NCI-H526 (cell line): ENCODE measurements around the gene OPRL1.
A peak's percentile ranks its signal among the peaks of the same experiment; 100 is the strongest.
"Not testable (repeated sequence)": the region's sequence is repeated elsewhere in the genome, so short reads cannot be mapped to it uniquely, and the experiment has no call there.

Experiments
- DNase-seq, 2 experiments: peaks; one replicate each; lab custom pipeline; 2025; lab: John Stamatoyannopoulos, UW

OPRL1 gene

DNA sequence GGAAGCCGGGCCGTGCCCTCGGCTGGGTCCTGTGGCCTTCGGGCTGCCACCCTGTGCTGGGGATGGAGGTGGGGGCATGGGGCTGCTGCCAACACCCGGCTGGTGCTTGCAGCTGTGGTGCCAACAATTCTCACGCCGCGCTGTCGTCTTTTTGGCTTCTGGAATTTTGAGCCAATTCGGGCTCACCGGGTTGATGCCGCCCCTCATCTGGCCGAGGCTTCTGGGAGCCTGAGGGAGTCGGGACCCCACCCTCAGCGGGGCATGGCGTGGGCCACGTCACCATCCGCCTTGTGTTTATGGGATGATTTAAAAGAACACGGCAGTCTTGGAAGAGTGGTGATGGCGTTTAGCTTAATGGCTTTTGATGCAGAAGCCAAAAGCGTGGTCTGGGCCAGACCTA is 36.1 kb downstream of the OPRL1 start:
- no peak for DNase-seq

DNA sequence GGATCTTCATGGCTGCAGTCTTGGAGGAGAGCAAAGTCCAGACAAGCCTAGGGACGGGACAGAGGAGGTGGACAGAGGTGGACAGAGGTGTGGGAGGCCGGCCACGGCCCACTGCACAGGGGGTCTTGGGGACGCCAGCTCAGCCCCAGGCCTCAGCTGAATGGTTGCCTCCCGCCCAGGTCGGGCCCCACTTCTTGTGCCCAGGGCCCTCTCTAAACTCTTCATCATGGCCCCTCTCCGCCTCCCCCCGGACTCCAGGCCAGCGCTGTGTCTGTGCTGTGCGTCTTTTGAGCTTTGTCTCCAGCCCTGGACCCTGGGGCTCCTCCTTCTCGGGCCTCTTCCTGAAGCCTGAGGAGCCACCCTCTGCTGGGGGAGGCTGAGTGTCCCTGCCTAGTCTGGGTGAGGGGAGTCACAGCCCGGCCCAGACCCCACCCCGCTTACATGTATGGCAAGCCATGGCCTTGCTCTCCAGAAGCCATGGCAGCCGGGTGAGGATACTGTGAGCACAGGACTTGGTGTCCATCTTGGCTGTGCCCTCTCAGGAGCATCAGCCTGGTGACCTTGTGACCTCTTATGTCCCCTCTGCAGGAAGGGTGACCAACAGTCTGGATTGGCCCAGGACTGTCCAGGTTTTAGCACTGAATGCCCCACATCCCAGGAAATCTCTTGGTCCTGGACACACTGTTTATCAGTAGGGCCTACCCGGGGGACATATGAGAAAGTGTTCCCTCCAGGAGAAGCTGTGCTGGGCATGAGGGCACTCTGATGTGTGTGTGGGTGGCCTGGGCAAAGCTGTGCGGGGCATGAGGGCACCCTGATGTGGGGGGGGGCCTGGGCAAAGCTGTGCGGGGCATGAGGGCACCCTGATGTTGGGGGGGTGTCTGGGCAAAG is 36.9 kb downstream of the OPRL1 start:
- no peak for DNase-seq

GRCh38 chr20:64117432-64117777 is 37.5 kb downstream of the OPRL1 start:
- DNase-seq, result not testable (repeated sequence)

DNA sequence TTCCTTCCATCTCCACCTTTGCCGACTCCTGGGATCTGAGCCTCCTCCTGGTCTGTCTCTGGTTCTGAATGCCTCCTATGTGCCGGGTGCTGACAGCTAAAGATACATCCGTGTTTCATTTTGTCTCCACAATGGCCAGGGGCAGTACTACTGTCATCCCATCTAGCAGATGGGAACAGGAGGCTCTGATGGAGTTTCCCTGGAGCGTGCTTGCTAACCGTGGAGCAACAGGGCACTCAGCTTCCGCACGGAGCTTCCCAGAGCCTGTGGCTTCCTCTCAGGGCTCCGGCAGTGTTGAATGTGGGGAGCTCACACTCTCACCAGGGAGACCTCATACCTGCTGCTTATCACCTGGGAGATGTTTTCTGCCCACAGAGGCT is 39.4 kb downstream of the OPRL1 start:
- DNase-seq, result no peak

DNA sequence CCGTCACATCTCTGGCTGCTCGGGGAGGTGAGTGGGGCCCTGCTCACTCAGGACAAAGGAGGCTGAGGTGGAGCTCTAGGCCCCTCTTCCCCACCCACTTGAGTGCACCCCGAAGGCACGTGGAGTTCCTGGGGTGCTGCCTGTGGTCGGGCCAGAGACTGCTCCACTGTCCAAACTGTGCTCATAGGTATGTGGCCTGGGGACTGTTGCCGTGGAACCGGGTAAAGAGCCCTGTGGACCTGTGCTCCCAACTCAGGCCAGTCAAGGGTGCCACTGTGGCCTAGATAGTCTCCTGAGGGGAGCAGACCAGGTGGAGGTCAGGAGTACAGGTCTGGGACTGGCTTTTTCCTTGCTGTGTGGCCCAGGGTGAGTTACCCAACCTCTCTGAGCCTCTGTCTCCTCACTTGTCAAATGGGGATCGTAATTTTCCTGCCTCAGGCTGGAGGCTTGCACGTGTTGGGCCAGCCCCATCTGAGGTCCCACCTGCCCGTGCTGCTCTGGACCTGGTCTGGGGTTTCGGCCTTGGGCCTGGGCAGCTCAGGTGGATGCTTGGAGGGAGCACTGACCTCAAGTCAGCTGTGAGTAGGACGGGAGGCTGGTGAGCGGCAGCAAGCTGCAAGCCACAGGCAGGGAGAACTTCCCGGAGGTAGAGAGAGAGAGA is 39.9 kb downstream of the OPRL1 start:
- DNase-seq, result no peak

GRCh38 chr20:64121586-64121985 is 41.7 kb downstream of the OPRL1 start:
- DNase-seq, result no peak

- DNase-seq, result not testable (repeated sequence)
Measured at GRCh38 chr20:64122927-64123326, 43.0 kb downstream of the OPRL1 start.

DNA sequence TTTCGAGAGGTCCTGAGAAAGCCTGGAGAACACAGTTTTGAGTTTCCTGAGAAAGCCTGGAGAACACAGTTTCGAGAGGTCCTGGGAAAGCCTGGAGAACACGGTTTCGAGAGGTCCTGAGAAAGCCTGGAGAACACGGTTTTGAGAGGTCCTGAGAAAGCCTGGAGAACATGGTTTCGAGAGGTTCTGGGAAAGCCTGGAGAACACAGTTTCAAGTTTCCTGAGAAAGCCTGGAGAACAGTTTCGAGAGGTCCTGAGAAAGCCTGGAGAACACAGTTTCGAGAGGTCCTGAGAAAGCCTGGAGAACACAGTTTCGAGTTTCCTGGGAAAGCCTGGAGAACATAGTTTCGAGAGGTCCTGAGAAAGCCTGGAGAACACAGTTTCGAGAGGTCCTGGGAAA is 43.6 kb downstream of the OPRL1 start:
- DNase-seq, result not testable (repeated sequence)

DNA sequence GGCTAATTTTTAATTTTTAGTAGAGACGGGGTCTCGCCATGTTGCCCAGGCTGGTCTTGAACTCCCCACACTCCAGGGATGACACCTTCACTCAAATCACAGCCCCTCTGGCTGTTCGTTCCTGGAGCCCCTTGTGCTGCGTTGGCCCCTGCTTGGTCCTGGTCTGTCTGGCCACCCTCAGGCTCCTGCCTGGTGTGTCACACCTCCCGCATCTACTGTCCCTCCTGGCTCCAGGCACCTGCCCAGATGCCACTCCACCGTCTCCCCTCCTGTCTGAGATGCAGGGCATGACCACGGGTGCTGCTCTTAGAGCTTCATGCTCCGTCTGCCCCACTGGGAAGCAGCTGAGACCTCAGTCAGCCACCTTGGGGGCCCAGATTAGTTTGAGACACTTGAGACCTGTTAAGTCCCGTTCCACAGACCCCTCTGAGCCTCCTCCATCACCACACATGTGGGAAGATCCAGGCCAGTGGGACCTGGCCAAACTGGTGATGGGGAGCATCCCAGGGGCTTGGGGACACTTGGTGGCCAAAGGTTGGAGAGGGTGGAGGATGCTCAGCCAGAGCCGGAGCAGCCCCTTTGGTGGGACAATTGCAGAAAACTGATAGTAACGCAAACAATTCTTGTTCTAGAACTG is 49.4 kb downstream of the OPRL1 start:
- no peak for DNase-seq

DNA sequence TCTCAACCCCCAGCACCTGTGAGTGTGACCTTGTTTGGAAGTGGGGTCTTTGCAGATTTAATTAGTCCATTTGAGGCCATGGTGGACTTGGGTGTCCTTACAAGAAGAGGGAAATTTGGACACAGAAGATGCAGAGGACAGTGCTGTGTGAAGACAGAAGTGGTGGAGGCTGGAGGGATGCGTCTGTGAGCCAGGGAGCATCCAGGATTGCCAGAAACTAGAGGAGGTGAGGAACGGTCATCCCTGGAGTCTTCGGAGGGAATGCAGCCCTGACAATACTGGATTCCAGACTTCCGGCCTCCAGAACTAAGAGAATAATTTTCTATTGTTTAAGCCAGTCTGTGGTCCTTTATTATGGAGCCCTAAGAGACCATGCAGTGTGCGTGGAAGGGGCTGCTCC is 50.4 kb downstream of the OPRL1 start:
- no peak for DNase-seq

- DNase-seq, result no peak
Measured at GRCh38 chr20:64130876-64131275, 51.0 kb downstream of the OPRL1 start.

GRCh38 chr20:64131406-64131805 is 51.5 kb downstream of the OPRL1 start:
- DNase-seq, result peak in 1 of 2 experiments; percentile 63

- DNase-seq, result peak in 1 of 2 experiments; percentile 40
Measured at GRCh38 chr20:64133951-64134407, 54.1 kb downstream of the OPRL1 start.

GRCh38 chr20:64134744-64135143 is 54.9 kb downstream of the OPRL1 start:
- DNase-seq, result not testable (repeated sequence)

GRCh38 chr20:64136004-64136710 is 56.3 kb downstream of the OPRL1 start:
- no peak for DNase-seq

DNA sequence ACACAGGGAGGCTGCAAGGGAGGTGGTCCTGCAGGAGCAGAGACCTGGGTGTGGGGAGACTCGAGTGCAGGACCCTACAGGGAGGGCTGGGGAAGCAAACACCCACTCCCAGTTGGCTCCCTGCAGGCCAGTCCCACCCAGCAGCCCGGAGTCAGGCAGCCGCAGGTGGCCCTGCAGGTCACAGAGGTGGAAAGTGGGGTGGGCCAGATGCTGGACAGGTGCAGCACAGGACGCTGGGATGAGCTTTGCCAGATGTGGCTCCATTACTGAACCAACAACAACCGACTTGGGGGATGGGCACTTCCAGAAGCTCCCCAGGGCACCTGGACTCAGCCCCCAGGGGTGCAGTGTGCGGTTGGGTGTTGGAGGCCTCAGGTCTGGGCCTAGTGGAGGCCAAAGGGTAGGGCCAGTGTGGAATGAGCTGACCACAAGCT is 57.7 kb downstream of the OPRL1 start:
- no peak for DNase-seq

- no peak for DNase-seq
Measured at GRCh38 chr20:64138276-64138815, 58.5 kb downstream of the OPRL1 start.

- DNase-seq, result no peak
Measured at GRCh38 chr20:64139199-64140060, 59.5 kb downstream of the OPRL1 start.

GRCh38 chr20:64140061-64140931 is 60.4 kb downstream of the OPRL1 start:
- no peak for DNase-seq

DNA sequence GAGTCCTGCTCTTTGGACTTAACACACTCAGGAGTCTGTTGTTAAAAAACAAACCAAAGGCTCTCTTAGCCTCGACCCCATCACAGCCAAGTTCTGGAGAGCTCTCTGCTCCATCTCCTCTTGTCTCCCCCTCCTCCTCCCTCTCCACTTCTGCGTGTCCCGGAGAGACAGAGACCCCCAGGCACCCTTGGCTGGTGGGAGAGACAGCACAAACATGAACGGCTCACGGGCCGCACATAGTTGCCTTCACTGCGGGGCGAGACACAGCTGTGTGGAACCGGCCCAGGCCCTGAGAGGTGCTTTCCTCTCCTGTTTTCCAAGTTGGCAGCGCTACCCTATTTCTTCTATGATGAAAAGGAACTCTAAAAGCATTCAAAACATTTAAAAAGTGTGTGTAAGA is 61.1 kb downstream of the OPRL1 start:
- DNase-seq, result no peak
